ENCODE results near the gene RABIF.

DNA sequence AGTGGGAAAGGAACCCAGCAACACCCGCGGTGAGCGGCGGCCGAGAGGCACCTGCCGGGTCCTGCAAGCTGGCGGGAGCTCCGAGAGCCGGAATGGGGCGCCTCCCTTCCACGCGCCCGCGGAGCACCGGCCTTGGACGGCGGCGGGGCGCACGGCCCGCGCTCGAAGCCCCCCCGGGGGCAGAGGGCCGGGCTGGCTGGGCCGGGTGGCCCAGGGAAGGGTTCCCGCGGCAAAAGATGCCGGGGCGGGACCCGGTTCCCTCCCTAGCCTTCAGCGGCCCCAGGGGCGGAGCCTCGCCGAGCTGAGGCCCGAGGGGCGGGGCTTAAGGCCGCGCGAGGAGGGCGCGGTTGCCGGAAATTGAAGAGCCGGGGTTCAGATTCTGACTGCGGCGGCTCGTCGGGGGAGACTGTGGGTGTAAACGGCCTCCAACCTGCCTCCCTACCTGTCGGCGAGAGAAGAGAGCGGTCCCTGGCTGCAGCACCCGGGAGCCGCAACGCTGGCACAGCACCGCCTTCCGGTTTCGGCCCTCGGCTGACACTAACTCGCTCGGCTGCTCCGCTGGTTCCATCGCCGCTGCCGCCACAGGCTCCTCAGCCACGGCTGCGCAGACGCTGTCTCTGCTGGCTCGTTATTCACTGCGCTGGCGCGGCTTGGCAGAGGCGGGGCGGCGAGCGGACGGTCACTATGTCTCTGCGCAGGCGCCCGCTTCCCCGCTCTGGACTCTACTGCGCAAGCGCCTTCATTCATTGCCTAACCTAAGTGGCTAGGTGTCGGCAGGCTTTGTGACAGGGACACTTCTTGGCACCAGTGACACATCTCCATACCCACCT lies at the start of gene RABIF:
- TF ChIP-seq, protein P1, sequence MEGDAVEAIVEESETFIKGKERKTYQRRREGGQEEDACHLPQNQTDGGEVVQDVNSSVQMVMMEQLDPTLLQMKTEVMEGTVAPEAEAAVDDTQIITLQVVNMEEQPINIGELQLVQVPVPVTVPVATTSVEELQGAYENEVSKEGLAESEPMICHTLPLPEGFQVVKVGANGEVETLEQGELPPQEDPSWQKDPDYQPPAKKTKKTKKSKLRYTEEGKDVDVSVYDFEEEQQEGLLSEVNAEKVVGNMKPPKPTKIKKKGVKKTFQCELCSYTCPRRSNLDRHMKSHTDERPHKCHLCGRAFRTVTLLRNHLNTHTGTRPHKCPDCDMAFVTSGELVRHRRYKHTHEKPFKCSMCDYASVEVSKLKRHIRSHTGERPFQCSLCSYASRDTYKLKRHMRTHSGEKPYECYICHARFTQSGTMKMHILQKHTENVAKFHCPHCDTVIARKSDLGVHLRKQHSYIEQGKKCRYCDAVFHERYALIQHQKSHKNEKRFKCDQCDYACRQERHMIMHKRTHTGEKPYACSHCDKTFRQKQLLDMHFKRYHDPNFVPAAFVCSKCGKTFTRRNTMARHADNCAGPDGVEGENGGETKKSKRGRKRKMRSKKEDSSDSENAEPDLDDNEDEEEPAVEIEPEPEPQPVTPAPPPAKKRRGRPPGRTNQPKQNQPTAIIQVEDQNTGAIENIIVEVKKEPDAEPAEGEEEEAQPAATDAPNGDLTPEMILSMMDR (IDR thresholded peaks at IDR 0.05), result no peak
- no peak for TF ChIP-seq EZH2 (IDR thresholded peaks at IDR 0.05; ENCODE audit: borderline replicate concordance, insufficient read depth, low read depth, low read length, poor library complexity, severe bottlenecking)

Data from B cell (primary cell).